ENCODE results near the gene EPB41. TPM values are rescaled to one million over a fixed set of nuclear protein-coding genes. Genes with fewer than 3 reads are reported as not detected.

EPB41 gene
- total RNA-seq, 1 donor from 2014 or later, result 24.9 TPM

- intact Hi-C loops (cut with micrococcal nuclease), result no loop called here
- ATAC-seq, result no peak
- no peak for DNase-seq
Observed at GRCh38 chr1:28888915-28889314, 25.5 kb upstream of the EPB41 start.

DNA sequence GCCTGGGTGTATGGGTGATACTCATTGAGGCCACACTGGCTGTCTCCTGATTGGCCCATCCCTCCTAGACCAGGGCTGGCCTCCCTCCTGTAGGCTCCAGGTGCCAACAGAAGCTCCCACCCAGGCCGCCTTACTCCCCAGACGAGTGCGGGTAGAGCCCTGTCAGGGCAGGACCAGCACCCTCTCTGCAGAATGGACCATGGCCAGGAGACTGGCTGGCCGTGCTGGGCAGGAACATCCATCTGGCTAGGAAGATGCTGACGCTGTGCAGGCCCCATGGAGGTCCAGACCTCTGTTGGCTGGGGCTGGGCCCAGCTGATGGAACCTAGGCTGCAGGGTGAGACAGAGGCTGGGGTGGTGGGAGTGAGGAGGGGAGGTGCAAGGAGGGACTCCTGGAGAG, 25.0 kb upstream of the EPB41 start:
- intact Hi-C loops (cut with micrococcal nuclease), result no loop called here
- no peak for DNase-seq

DNA sequence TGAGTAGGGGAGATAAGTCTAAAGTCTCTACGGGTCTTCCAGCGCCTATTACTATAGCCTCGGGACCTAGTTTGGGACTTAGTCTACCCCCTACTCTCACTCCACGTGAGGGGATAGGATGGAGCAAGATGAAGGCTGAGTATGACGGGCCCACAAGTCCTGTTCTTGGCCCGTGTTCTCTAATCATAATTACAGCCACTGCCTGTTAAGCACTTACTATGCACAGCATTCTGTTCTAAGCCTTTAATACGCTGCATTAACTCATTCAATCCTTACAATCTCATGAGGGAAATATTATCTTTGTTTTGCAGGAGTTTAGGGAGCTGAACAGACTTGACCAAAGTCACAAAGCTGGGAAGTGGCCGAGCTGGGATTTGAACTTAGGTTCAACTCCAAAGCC, 23.9 kb upstream of the EPB41 start:
- intact Hi-C loops (cut with micrococcal nuclease), result no loop called here
- DNase-seq (no peak), ATAC-seq (no peak)

More for the DNA sequence above, 25.0 kb upstream of the EPB41 start:
- no peak for ATAC-seq

- ATAC-seq (no peak), DNase-seq (no peak)
- intact Hi-C loops (cut with micrococcal nuclease), result no loop called here
Observed at GRCh38 chr1:28890836-28891235, 23.5 kb upstream of the EPB41 start.

DNA sequence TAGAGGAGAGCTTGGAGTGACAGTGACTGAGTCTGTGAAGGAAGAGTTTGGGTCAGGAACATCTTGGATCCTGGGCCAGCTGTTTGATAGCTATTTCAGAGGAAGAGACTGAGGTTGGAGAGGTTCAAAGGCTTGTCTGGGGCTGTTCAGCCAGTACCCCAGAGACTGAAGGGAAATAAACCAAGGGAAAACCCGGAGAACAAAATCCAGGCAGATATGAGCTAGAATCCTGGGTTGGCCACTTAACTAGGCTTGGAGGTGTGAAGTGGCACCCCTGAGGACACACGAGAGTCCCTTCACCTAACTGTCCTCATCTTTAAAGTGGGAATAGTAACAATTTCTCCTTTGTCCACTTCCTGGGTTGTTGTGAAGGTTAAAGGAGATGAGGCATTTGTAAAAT, 23.1 kb upstream of the EPB41 start:
- ATAC-seq (no peak), DNase-seq (no peak)
- intact Hi-C loops (cut with micrococcal nuclease), result no loop called here

GRCh38 chr1:28893403-28894102, 20.8 kb upstream of the EPB41 start:
- no peak for DNase-seq
- intact Hi-C loops (cut with micrococcal nuclease), result no loop called here
- ATAC-seq, result no peak

DNA sequence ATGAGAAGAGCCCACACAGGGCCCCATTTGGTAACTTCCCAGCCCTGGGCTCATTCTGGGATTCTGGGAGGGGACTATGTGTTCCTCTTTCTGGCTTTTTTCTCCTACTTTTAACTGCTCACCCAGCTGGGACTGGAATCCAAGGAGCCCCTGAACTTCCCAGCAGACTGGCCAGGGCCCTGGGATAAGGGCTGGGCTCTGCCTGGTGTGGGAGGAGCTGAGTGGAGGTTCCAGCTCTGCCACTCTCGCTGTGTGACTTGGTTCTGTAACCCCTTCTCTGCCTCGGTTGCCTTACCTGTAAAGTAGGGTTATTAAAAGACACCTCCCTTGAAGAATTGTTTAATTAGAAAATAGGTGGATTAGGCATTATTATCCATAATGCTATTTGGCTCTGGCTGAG, 19.6 kb upstream of the EPB41 start:
- intact Hi-C loops (cut with micrococcal nuclease), result no loop called here
- DNase-seq (no peak), ATAC-seq (peak; percentile 45)

- ATAC-seq (peak; percentile 48), DNase-seq (no peak)
- intact Hi-C loops (cut with micrococcal nuclease), result no loop called here
Observed at GRCh38 chr1:28895896-28896608, 18.3 kb upstream of the EPB41 start.

GRCh38 chr1:28896609-28896986, 17.8 kb upstream of the EPB41 start:
- intact Hi-C loops (cut with micrococcal nuclease), result no loop called here
- no peak for ATAC-seq

GRCh38 chr1:28897789-28898188, 16.6 kb upstream of the EPB41 start:
- DNase-seq (no peak), ATAC-seq (no peak)
- intact Hi-C loops (cut with micrococcal nuclease), result no loop called here

More at GRCh38 chr1:28896609-28896986, 17.8 kb upstream of the EPB41 start:
- no peak for DNase-seq

DNA sequence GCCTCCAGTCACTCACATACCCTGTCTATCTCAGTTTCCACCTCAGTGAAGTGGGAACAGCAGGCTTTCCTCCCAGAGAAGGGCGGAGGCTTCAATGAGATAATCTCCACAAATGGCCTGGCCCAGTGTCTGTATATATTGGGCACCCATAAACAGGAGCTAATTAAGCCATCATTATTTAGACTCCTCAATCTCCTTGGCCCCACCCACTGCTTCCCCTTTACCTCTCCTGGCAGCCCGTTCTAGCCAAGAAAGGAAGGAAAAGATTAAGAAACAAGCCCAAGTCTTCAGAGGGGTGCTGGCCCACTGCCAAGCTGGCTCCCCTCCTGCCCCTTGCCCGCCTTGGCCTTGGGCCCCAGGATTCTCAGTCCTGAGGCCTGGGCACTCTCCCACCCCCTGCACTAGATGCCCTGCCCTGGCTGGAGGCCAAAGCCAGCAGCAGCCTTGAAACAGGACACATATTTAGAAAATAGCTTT, 15.9 kb upstream of the EPB41 start:
- DNase-seq (no peak), ATAC-seq (peak; percentile 52)
- intact Hi-C loops (cut with micrococcal nuclease), result no loop called here

DNA sequence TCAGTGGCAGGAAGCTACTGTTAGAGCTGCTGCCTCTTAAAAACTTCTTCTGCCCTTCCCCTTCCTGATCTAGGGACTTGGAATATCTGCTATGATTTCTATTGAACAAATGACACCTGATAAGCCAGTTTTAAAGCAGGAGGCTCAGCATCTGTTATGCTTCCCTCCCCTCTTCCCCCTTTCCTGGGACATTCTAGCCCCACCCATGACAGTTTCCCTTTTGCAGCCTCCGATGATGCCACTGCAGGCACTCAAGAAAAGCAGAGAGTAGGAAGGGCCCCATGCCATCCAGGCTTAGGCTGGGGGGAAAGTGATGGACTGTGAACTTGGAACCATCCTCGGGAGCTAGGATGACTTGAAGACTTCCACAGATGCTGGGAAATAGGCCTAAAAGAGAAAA, 15.1 kb upstream of the EPB41 start:
- ATAC-seq, result no peak
- no peak for DNase-seq
- intact Hi-C loops (cut with micrococcal nuclease), result no loop called here

GRCh38 chr1:28900562-28900961, 13.8 kb upstream of the EPB41 start:
- DNase-seq, result no peak
- ATAC-seq, result no peak
- intact Hi-C loops (cut with micrococcal nuclease), result no loop called here

DNA sequence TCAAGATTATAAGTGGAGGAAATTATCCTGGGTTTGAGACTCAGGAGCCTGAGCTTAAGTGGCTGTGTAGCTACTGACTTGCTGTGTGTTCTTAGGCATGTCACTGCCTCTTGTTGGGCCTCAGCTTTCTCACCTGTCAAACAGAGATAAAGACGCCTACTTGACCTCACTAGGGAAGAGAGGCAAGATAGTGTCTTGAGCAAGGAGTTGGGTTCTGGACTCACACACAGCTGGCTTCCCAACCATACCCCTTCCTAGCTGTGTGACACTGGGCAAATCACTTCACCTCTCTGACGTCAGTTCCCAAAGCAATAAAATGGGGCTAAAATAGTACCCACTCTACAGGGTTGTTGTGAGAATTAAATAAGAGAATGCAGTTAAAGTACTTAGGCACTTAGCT, 11.6 kb upstream of the EPB41 start:
- no peak for ATAC-seq
- intact Hi-C loops (cut with micrococcal nuclease), result no loop called here
- DNase-seq, result no peak

DNA sequence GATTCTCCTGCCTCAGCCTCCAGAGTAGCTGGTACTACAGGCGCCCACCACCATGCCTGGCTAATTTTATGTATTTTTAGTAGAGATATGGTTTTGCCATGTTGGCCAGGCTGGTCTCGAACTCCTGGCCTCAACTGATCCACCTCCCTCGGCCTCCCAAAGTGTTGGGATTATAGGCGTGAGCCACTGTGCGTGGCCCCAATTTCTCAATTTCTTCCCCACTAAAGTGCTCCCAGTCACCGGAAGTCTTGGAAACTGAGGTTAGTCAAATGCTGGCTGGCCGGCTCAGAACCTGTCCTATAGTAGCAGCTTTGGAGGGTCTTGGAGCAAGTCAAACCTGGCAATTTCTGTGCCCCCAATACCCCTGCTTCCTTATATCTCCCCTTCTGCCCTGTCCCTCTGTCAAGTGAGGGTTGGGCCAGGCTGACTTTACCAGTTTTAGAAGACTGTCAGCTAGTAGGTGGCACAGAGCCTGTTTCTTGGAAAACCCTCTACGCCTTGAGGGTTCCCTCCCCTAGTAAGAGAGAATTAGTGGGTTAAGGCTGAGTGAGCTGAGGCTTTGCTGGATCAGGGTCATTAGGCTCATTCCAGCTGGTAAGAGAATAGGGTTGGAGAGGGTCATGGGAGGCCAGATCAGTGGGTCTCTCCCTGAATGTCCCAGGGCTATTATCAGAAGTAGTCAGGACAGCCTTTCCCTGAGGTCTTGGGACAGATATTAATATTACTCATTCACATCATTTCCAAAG, 8.3 kb upstream of the EPB41 start:
- ATAC-seq (peak; percentile 45), DNase-seq (no peak)
- intact Hi-C loops (cut with micrococcal nuclease), result no loop called here

- ATAC-seq (no peak), DNase-seq (no peak)
- intact Hi-C loops (cut with micrococcal nuclease), result no loop called here
Observed at GRCh38 chr1:28909198-28909597, 5.2 kb upstream of the EPB41 start.

GRCh38 chr1:28910379-28911115, 3.8 kb upstream of the EPB41 start:
- DNase-seq (no peak), ATAC-seq (no peak)
- intact Hi-C loops (cut with micrococcal nuclease), result no loop called here

- DNase-seq, result no peak
- intact Hi-C loops (cut with micrococcal nuclease), result no loop called here
- ATAC-seq, result no peak
Observed at GRCh38 chr1:28913786-28914227, 562 bp upstream of the EPB41 start.

- intact Hi-C loops (cut with micrococcal nuclease), result no loop called here
Observed at GRCh38 chr1:28915031-28915895, 894 bp downstream of the EPB41 start.

More at GRCh38 chr1:28915031-28915895, 894 bp downstream of the EPB41 start:
- ATAC-seq (no peak), DNase-seq (no peak)

Measured in left ventricle myocardium superior (tissue), 1 donor.